ENCODE data around the gene KCNE4.

The KCNE4 gene

GRCh38 chr2:223051693-223052289 is at the start of gene KCNE4:
Gene KCNE4 (plus strand): TSS chr2:223052190. CDS start chr2:223052831, 641 bp downstream.
- peak; percentile 67 for DNase-seq (ENCODE audit: low read depth)

DNA sequence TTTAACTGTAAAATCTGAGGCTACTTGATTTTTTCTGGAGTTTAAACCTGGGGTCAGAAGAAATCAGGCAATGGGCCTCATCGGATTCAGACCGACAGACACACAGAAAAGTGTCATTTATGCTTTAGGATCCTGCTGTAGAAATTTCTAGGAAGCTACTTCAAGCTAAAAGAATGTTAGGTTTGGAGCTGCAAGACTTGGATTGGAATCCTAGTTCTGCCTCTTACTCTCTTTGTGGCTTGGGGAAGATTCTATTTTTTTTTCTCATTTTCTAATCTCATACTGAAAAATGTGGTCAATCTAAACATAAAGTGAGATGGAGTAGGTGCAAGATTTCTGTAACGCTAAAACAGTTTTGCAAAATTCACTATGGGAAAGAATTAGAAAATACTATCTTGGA is 48.8 kb upstream of the KCNE4 start:
- no peak for DNase-seq (ENCODE audit: low read depth)

DNA sequence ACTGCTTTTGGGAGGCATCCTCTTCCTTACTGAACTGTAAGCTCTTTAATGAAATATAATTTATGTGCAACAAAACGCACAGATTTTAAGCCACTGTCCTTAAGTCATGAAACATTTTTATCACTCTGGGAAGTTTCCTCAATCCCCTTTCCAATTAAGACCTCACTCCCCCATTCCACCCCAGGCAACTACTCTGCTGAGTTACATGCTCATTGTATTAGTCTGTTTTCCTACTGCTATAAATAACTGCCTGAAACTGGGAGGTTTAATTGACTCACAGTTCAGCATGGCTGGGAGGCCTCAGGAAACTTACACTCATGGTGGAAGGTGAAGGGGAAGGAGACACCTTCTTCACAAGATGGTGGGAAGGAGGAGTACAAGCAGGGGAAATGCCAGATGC is 46.5 kb upstream of the KCNE4 start:
- DNase-seq (ENCODE audit: low read depth): no peak

DNA sequence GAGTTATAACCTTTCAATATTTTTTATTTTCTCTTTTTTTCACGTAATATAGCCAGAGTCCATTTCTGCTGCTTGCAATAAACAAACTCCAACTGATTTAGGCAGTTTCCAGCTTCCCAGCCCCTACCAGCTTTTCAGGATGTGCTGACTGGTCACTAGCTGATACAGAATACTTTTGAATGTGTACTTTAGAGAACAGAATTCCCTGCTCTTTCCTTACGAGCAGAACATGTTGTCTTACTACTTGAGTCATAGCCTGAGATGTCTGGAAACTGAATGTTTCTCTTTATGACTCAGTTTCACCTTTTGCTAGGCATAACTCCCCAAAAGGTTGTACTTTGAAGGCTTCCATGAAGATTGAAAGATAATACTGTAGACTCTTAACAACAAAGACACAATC is 44.5 kb upstream of the KCNE4 start:
- DNase-seq (ENCODE audit: low read depth): no peak

- DNase-seq (ENCODE audit: low read depth): no peak
Observed at GRCh38 chr2:223008162-223008561, 43.8 kb upstream of the KCNE4 start.

DNA sequence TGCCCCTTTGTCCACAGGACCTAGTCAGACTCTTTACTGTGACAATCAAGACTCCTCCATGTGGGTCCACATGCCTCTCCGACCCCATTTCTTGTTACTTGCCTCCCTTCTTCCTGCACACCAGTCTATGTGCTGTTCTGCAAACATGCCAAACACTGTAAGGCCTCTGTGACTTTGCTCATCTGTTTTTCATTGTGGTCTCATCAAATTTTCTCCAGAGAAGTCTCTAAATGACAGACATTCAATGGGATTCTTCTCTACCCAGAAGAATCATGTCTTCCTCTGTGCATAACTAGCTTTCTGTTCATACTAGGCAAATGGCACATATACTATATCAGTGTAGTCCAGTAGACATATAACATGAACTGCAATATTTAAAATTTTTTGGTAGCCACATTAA is 43.0 kb upstream of the KCNE4 start:
- no peak for DNase-seq (ENCODE audit: low read depth)

DNA sequence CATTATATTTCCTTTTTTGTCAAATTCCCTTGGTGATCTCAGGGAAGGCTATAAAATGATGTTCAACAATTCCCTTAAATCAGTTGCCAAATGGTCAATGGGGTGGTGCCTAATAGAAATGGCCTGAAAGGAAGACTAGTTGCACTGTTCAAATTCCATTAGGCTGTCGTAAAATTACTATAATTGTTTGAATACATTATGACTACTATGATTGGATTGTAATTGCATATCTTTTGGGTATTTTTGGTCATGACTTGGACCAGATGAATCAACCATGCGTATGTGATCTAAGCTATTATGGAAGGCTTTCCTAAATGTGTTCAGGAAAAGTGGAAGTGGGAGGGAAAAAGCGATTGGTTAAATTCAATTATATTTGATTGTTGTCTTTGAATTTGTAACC is 41.3 kb upstream of the KCNE4 start:
- no peak for DNase-seq (ENCODE audit: low read depth)

- no peak for DNase-seq (ENCODE audit: low read depth)
Observed at GRCh38 chr2:223012291-223012690, 39.7 kb upstream of the KCNE4 start.

DNA sequence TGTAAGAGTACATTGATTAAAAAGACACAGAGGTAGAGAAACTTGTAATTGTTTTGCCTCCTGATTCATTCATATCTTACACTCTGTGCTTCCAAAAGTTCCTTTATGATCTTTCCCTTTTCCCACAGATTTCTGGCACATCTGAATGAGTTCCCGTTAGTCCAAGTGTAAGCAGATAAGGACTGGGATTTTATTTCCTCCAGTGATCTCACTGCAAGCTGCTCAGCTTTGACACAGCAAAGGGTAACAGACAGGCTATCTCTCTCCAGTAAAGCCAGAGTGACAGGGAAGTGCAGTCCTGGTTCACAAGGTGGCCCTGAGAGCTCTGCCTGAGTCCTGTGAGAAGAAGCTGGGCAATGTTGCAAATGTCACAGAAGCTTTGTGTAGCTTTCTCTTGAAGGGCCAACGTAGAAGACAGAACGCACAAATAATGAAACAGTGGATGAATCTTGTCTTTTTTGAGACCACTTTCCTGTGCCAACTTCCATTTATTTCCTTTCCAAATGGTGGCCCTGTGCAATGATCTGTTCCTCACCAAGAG is 32.5 kb upstream of the KCNE4 start:
- no peak for DNase-seq (ENCODE audit: low read depth)

DNA sequence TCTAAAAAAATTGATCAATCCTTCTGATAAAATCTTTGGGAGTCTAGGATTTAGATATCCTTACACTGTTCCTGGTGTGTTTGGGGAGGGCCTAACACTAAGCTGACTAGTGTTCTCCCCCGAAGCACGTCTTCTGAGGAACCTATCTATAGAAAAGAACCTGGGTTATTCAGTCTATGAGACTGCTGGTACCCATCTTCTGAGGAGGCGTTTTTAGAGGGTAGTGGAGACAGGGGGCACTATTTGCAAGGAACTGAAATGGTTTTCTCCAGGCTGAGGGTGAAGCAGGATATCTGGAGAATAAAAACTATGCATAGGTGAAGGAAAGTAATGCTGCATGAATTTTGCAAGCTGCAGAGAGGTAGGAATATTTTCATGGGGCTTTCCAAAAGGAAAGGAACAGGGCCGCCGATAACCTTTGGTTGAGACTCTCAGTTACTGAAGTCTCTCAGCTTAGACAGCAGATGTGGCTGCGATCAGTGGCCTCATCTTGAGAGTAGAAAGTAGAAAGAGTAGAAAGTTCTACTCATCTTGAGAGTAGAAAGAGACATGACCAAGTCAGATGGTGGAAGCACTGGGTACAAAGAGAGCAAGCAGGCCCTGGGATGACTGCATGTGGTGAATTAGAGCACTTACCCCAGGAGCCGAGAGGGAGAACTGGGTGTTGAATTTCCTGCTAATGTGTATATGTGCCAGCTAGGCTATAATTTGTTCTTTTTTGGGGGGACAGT is 31.8 kb upstream of the KCNE4 start:
- no peak for DNase-seq (ENCODE audit: low read depth)

DNA sequence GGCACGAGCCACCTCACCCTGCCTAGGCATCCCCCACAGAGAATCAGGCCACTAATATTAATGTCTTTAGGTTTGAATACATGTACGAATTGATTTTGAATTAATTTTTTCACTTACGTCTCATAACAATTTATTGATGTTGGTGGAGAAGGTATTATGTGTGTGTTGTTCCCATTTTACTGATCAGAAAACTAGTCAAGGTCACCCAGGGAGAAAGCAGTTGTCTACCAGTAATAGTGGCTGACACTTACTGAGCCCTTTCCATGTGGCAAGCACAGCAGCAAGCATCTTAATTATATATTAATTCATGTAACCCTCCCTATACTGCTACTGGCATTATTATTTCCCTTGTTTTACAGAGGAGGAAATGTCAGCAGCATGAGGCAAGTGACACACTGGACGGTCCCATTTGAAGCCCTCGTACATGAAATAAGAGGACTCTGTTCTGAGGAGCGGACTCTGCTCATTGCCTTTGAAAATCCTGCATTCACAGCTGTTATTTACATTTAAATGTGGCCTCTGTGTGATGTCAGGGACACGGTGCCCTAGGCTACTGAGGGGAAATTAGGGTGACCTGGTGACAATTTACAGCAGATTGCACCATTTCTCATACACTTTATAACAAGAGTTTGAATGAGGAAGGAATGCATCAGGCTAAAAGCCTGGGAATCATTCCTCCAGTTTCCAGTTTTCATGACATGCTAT is 30.9 kb upstream of the KCNE4 start:
- DNase-seq (ENCODE audit: low read depth): no peak

- DNase-seq (ENCODE audit: low read depth): no peak
Observed at GRCh38 chr2:223026357-223027110, 25.5 kb upstream of the KCNE4 start.

GRCh38 chr2:223027442-223027841 is 24.5 kb upstream of the KCNE4 start:
- DNase-seq (ENCODE audit: low read depth): peak; percentile 46

DNA sequence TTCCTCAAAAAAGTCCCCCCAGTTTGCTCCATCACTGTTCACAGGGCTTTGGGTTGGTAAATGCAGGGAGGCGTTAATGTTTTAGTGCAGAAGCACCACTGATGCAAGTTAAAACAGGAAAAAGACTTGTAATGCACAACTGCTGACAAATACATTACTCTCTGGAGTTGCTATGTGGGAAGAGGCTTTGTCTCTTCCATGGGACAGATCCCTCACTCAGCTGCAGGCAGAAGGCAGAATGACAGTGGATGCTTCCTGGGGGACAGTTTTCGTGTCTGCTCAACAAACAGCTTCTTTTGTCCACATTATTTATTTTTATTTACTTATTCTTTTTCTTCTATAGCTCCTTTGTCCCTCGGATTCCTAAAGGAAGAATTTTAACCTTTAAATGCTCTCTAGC is 22.7 kb upstream of the KCNE4 start:
- no peak for DNase-seq (ENCODE audit: low read depth)

DNA sequence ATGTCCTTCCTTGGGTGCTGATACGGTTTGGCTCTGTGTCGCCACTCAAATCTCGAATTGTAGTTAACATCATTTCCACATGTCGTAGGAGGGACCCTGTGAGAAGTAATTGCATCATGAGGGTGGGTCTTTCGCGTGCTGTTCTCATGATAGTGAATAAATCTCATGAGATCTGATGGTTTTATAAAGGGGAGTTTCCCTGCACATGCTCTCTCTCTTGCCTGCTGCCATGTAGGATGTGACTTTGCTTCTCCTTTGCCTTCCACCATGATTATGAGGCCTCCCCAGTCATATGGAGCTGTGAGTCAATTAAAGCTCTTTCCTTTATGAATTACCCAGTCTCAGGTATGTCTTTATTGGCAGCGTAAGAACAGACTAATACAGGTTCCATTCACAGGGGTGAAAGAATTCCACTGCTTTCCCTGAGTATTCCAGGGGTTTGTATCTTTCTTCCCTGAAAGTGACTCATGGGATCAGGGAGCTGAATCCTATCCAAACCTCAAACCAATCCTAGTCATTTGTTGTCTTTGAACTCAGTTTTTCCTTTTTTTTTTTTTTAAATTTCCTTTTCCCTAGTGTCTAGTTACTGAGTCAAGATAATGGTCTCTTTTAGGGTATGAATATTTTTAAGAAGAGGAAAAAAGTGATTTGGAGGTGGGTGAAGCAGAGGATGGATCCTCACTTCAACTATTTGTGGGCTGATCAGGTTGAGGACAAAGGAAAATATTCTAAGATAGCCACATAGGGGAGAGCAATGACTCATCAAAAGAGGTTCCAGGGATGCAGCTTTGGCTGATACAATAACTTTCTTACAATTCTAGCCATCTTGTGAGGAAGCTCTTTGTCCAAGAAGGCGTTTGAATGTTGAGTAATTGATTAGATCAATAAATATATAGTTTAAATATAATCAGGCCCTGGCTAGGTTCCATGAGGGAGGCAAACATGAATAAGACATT is 19.5 kb upstream of the KCNE4 start:
- DNase-seq (ENCODE audit: low read depth): no peak

DNA sequence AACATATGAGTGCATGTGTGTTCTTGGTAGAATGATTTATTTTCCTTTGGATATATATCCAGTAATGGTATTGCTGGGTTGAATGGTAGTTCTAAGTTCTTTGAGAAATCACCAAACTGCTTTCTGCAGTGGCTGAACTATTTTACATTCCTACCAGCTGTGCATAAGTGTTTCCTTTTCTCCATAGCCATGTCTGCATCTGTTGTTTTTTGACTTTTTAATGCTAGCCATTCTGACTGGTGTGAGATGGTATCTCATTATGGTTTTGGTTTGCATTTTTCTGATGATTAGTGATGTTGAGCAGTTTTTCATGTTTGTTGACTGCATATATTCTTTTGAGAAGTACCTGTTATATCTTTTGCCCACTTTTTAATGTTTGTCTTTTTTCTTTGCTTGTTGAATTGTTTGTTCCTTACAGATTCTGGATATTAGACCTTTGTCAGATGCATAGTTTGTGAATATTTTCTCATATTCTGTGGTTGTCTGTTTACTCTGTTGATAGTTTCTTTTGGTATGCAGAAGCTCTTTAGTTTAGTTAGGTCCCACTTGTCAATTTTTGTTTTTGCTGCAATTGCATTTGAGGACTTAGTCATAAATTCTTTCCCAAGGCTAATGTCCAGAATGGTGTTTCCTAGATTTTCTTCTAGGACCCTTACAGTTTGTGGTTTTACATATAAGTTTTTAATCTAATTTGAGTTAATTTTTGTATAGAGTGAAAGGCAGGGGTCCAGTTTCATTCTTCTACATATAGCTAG is 17.6 kb upstream of the KCNE4 start:
- no peak for DNase-seq (ENCODE audit: low read depth)

DNA sequence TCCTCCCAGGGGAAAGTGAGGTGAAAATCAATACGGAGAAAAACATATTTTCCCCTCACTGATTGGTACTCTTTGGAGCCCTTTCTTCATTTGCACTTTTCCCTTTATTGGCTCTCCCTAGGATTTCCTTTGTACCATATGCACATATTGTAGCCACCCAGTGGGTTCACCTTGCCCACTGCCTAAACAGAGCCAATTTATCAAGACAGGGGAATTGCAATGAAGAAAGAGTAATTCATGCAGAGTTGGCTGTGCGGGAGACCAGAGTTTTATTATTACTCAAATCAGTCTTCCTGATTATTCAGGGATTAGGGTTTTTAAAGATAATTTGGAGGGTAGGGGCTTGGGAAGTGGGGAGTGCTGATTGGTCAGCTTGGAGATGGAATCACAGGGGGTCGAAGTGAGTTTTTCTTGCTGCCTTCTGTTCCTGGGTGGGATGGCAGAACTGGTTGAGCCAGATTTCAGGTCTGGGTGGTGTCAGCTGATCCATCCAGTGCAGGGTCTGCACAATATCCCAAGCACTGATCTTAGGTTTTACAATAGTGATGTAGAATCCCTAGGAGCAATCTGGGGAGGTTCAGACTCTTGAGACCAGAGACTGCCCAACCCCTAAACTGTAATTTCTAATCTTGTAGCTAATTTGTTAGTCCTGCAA is 15.1 kb upstream of the KCNE4 start:
- no peak for DNase-seq (ENCODE audit: low read depth)

- no peak for DNase-seq (ENCODE audit: low read depth)
Observed at GRCh38 chr2:223037445-223037800, 14.6 kb upstream of the KCNE4 start.

- DNase-seq (ENCODE audit: low read depth): no peak
Observed at GRCh38 chr2:223039618-223040017, 12.4 kb upstream of the KCNE4 start.

DNA sequence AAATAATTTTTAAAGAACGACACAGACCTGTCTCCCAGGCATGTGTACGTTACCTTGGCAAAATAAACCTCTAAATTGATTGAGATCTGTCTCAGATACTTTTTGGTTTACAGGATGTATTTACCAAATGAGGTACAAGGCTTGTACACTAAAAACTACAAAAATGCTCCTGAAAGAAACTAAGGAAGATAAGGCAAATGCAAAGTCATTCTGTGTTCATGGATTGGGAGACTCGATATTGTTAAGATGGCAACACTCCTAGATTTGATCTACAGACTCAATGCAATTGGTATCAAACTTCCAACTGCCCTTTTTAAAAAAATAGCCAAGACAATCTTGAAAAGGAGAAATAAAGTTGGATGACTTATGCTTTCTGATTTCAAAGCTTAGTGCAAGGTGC is 11.5 kb upstream of the KCNE4 start:
- no peak for DNase-seq (ENCODE audit: low read depth)

All from fibroblast of the conjunctiva (primary cell).